ENCODE results near the gene GLOD5. TPM values are rescaled to one million over a fixed set of nuclear protein-coding genes. Genes with fewer than 3 reads are reported as not detected.

The GLOD5 gene
- total RNA-seq, 3 donors from 2014 or later (not counting 1 experiment from before 2014, with no cell fraction given), result not detected

DNA sequence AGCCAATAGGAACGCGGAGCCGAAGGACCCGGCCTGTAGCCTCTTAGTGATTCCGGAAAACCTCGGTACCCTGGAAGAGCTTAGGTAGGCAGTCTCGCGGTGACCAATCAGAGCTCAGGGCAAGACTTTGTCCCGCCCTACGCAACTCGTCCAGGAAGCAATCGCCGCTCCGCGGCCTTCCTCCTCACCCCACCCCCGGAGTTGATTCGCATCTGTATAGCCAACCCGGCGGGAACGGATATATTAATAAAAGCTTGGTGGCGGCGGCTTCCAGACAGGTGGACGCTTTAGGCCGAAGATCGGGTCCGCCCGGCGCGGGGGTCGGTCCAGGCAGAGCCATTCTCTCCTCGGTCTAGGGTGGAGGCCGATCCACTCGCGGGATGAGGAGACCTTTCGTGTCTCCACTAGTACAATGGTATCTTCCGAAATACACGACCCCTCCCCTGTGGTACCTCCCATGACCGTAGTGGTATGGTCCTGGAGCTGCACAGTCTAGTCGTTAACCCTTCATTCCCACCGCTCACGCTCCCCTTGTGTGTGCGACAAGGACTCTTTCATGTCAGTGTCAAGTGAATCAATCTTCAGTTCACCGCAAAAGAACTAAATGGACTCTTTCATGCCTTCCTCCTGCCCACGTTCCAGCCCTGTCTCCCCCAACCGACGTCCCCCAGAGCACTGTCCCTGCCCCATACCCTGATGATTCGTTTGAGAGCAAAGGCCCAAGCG is 24.2 kb upstream of the GLOD5 start:
- Mint-ChIP-seq H3K27me3 (ENCODE audit: low read depth in 2 of 2) (no peaks in the 10 kb centered on the region), H3K9me3 (no peaks in the 10 kb centered on the region), H3K4me1 (peaks cover 6 to 20% of the 10 kb centered on the region in 2 donors), H3K4me3 (peak overlapping the region; percentile 82), H3K27ac (peak overlapping the region; percentile 90 to 96), H3K36me3 (no peaks in the 10 kb centered on the region)
- TF ChIP-seq, protein P1, sequence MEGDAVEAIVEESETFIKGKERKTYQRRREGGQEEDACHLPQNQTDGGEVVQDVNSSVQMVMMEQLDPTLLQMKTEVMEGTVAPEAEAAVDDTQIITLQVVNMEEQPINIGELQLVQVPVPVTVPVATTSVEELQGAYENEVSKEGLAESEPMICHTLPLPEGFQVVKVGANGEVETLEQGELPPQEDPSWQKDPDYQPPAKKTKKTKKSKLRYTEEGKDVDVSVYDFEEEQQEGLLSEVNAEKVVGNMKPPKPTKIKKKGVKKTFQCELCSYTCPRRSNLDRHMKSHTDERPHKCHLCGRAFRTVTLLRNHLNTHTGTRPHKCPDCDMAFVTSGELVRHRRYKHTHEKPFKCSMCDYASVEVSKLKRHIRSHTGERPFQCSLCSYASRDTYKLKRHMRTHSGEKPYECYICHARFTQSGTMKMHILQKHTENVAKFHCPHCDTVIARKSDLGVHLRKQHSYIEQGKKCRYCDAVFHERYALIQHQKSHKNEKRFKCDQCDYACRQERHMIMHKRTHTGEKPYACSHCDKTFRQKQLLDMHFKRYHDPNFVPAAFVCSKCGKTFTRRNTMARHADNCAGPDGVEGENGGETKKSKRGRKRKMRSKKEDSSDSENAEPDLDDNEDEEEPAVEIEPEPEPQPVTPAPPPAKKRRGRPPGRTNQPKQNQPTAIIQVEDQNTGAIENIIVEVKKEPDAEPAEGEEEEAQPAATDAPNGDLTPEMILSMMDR (IDR thresholded peaks at IDR 0.05), result no peak
- DNase-seq (peak; percentile 72 to 96), ATAC-seq (peak; percentile 95 to 99 (median 98))
- 1% methylated on average over 40 of the region's 48 CpGs for WGBS (ENCODE audit: insufficient coverage)
- no peaks in the 10 kb centered on the region for H3K27me3 ChIP-seq (ENCODE audit: control insufficient read depth, insufficient read depth, low read length)
- peak overlapping the region; percentile 86 for H3K27ac ChIP-seq (ENCODE audit: low read length)
- H3K9me3 ChIP-seq (ENCODE audit: control insufficient read depth, insufficient read depth, low read length), result no peaks in the 10 kb centered on the region
- intact Hi-C loops (cut with micrococcal nuclease), result loop anchor here (1.0 to 2.0 kb wide), 3 partner anchors 25 to 64 kb away; partner anchors contain the start of gene SUV39H1
- peaks cover 18% of the 10 kb centered on the region for H3K4me1 ChIP-seq (ENCODE audit: control insufficient read depth, insufficient read depth, low read length)
- no peaks in the 10 kb centered on the region for H3K36me3 ChIP-seq (ENCODE audit: control insufficient read depth, insufficient read depth, low read length)
- H3K4me3 ChIP-seq (ENCODE audit: low read length), result peak overlapping the region; percentile 56

DNA sequence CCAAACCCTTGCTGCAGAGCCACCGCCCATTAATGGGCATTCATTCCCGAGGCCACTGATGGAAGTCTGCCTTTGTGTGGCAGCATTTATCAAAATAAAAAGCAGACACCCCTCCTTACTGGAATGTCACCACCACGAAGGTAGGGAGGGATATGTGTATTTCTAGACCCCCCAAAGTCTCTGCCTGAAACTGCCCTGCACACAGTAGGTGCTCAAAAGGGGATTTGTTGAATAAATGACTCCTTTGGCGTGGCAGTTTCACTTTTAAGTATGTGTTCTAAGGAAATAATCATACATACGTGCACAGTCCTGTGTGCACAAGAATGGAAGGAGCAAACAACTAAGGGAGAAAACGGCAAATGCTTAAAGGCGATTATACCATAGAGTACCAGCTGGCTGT is 23.6 kb upstream of the GLOD5 start:
- Histone ChIP-seq H3K27me3 (ENCODE audit: control insufficient read depth, insufficient read depth, low read length) (no peaks in the 10 kb centered on the region), H3K27ac (ENCODE audit: low read length) (peak overlapping the region; percentile 86), H3K9me3 (ENCODE audit: control insufficient read depth, insufficient read depth, low read length) (no peaks in the 10 kb centered on the region), H3K4me3 (ENCODE audit: low read length) (peak overlapping the region; percentile 56), H3K36me3 (ENCODE audit: control insufficient read depth, insufficient read depth, low read length) (no peaks in the 10 kb centered on the region), H3K4me1 (ENCODE audit: control insufficient read depth, insufficient read depth, low read length) (peaks cover 18% of the 10 kb centered on the region)
- Mint-ChIP-seq H3K9me3 (no peaks in the 10 kb centered on the region), H3K36me3 (no peaks in the 10 kb centered on the region), H3K4me1 (peaks cover 6 to 20% of the 10 kb centered on the region in 2 donors), H3K4me3 (peak overlapping the region; percentile 82), H3K27ac (peak overlapping the region; percentile 90 to 96), H3K27me3 (ENCODE audit: low read depth in 2 of 2) (no peaks in the 10 kb centered on the region)
- no peak for ATAC-seq
- intact Hi-C loops (cut with micrococcal nuclease), result loop anchor here (1.0 to 2.0 kb wide), 3 partner anchors 25 to 63 kb away; partner anchors contain the start of gene SUV39H1
- TF ChIP-seq, protein P1 (IDR thresholded peaks at IDR 0.05), result no peak
- WGBS (ENCODE audit: insufficient coverage), result 59% methylated on average over 5 of the region's 7 CpGs
- DNase-seq, result no peak

DNA sequence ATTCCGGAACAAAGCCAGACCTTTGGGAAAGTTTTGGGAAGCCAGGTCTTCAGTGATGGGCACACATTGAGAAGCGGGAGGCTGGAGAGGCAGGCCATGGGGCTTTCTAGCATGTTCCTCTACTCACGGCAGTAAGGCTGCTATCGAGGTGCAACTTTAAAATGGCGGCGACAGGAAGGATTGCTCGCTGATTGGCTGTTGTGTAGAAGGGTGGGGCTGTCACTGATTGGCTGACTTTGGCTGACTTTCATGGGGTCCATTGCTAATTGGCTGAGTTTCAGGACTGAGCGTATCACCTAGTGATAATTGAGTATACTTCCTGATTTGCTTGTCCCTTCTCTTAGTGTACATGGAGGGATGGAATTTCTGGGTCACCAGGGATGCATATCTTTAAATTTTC is 19.7 kb upstream of the GLOD5 start:
- ATAC-seq (no peak), DNase-seq (no peak)
- peaks cover 9% of the 10 kb centered on the region for H3K4me1 ChIP-seq (ENCODE audit: control insufficient read depth, insufficient read depth, low read length)
- Mint-ChIP-seq H3K9me3 (no peaks in the 10 kb centered on the region), H3K36me3 (no peaks in the 10 kb centered on the region), H3K27me3 (ENCODE audit: low read depth in 2 of 2) (no peaks in the 10 kb centered on the region), H3K4me1 (peaks cover 6 to 12% of the 10 kb centered on the region in 2 donors), H3K4me3 (no peak overlapping the region), H3K27ac (no peak overlapping the region)
- H3K9me3 ChIP-seq (ENCODE audit: control insufficient read depth, insufficient read depth, low read length), result no peaks in the 10 kb centered on the region
- intact Hi-C loops (cut with micrococcal nuclease), result no loop called here
- H3K27me3 ChIP-seq (ENCODE audit: control insufficient read depth, insufficient read depth, low read length), result no peaks in the 10 kb centered on the region
- H3K4me3 ChIP-seq (ENCODE audit: low read length), result no peak overlapping the region
- no peaks in the 10 kb centered on the region for H3K36me3 ChIP-seq (ENCODE audit: control insufficient read depth, insufficient read depth, low read length)
- TF ChIP-seq, protein P1 (IDR thresholded peaks at IDR 0.05), result no peak
- no peak overlapping the region for H3K27ac ChIP-seq (ENCODE audit: low read length)
- 96% methylated on average over 8 of the region's 8 CpGs for WGBS (ENCODE audit: insufficient coverage)
